Kidney capillary endothelial cell (primary cell): Measurements from ENCODE around the gene CHST14.
A peak's percentile ranks its signal among the peaks of the same experiment; 100 is the strongest.

Experiments
- DNase-seq: peaks from one replicate; pipeline ENCODE4 v3.0.0-alpha.2; 2018; ENCODE audit warnings: low spot score

Gene CHST14

GRCh38 chr15:40470423-40471104 lies at the start of gene CHST14:
Gene CHST14 (plus strand): TSS chr15:40470984. CDS start chr15:40471214, 230 bp downstream.
- DNase-seq: peak; percentile 32

- peak; percentile 47 for DNase-seq
Observed at GRCh38 chr15:40421246-40422157, 49.3 kb upstream of the CHST14 start.

- DNase-seq: no peak
Observed at GRCh38 chr15:40424483-40425115, 46.2 kb upstream of the CHST14 start.

- DNase-seq: no peak
Observed at GRCh38 chr15:40425681-40426080, 45.1 kb upstream of the CHST14 start.

GRCh38 chr15:40427188-40427587 lies 43.6 kb upstream of the CHST14 start:
- no peak for DNase-seq

- no peak for DNase-seq
Observed at GRCh38 chr15:40428185-40428584, 42.6 kb upstream of the CHST14 start.

- no peak for DNase-seq
Observed at GRCh38 chr15:40429068-40429710, 41.6 kb upstream of the CHST14 start.

- DNase-seq: no peak
Observed at GRCh38 chr15:40430271-40430805, 40.4 kb upstream of the CHST14 start.

GRCh38 chr15:40435023-40435709 lies 35.6 kb upstream of the CHST14 start:
- no peak for DNase-seq

GRCh38 chr15:40435710-40436089 lies 35.1 kb upstream of the CHST14 start:
- DNase-seq: no peak

- no peak for DNase-seq
Observed at GRCh38 chr15:40436116-40436891, 34.5 kb upstream of the CHST14 start.

GRCh38 chr15:40436892-40437751 lies 33.7 kb upstream of the CHST14 start:
- DNase-seq: no peak

GRCh38 chr15:40437752-40438687 lies 32.8 kb upstream of the CHST14 start:
- no peak for DNase-seq

GRCh38 chr15:40438712-40439111 lies 32.1 kb upstream of the CHST14 start:
- no peak for DNase-seq

GRCh38 chr15:40439461-40439959 lies 31.3 kb upstream of the CHST14 start:
- no peak for DNase-seq

GRCh38 chr15:40439960-40440742 lies 30.6 kb upstream of the CHST14 start:
- DNase-seq: no peak
